ENCODE measurements around the gene CIAPIN1. TPM values are rescaled to one million over a fixed set of nuclear protein-coding genes. Genes with fewer than 3 reads are reported as not detected.

Gene CIAPIN1
- total RNA-seq, 1 experiment from 2014 or later: 82.8 TPM

DNA sequence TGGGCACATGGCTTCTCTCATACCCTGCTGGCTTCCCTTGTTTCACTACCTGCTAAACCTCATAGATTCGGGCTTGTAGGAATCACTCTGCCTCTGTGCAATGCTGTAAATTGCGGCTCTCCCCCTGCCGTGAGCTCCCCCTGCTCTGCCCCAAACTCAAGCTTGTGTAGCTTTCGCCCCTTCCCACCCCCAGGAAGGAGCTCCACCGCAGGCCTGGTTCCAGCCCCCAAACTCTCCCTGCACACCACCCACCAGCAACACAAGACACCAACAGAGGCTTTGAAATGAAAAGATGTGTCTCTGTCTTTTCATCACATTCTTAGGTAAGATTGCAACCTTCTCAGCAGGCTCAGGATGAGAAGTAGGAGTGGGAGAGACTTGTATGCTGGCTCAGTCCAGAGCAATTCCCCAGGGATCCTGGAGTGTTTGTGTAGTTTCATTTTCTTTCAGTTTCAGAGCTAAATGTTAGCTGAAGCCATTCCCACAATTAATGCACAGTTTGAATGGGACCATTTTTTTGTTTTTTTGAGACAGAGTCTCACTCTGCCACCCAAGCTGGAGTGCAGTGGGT, 60.7 kb downstream of the CIAPIN1 start:
- H3K23me2 ChIP-seq (ENCODE audit: insufficient read length, low read depth, low read length, poor library complexity, severe bottlenecking): no peaks in the 10 kb centered on the region
- no peak overlapping the region for H4K5ac ChIP-seq (ENCODE audit: insufficient read length, low read depth, low read length)
- H3K27ac ChIP-seq (ENCODE audit: insufficient read length, low read depth, low read length): no peak overlapping the region
- peaks cover 2 to 5% of the 10 kb centered on the region in 2 experiments; a peak in 2 of 5 replicates for H3K9me3 Mint-ChIP-seq
- no peak overlapping the region for H3K9ac ChIP-seq (ENCODE audit: extremely low read depth, insufficient read length, low read length)
- H2AFZ ChIP-seq (ENCODE audit: low read length): no peak overlapping the region
- 0 out of 2 replicates have a peak, but pooled peaks cover 2% of the 10 kb centered on the region for H3K4me1 ChIP-seq (ENCODE audit: insufficient read depth, low read length)
- H2BK12ac ChIP-seq (ENCODE audit: insufficient read length, low read depth, low read length): no peak overlapping the region
- TF ChIP-seq, protein P1, sequence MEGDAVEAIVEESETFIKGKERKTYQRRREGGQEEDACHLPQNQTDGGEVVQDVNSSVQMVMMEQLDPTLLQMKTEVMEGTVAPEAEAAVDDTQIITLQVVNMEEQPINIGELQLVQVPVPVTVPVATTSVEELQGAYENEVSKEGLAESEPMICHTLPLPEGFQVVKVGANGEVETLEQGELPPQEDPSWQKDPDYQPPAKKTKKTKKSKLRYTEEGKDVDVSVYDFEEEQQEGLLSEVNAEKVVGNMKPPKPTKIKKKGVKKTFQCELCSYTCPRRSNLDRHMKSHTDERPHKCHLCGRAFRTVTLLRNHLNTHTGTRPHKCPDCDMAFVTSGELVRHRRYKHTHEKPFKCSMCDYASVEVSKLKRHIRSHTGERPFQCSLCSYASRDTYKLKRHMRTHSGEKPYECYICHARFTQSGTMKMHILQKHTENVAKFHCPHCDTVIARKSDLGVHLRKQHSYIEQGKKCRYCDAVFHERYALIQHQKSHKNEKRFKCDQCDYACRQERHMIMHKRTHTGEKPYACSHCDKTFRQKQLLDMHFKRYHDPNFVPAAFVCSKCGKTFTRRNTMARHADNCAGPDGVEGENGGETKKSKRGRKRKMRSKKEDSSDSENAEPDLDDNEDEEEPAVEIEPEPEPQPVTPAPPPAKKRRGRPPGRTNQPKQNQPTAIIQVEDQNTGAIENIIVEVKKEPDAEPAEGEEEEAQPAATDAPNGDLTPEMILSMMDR (conservative IDR thresholded peaks at IDR 0.05): no peak
- no peak overlapping the region for H3K14ac ChIP-seq (ENCODE audit: insufficient read depth, low read length)
- H3K79me2 ChIP-seq (ENCODE audit: insufficient read depth, low read length): no peaks in the 10 kb centered on the region
- H2BK120ac ChIP-seq (ENCODE audit: low read depth, low read length, poor library complexity, severe bottlenecking): no peak overlapping the region
- no peak overlapping the region for H3K4me2 ChIP-seq (ENCODE audit: insufficient read depth, insufficient read length, low read length)
- H4K91ac ChIP-seq (ENCODE audit: insufficient read length, low read depth, low read length): no peak overlapping the region
- H3K79me1 ChIP-seq (ENCODE audit: insufficient read depth, low read depth, low read length, poor library complexity, severe bottlenecking): no peaks in the 10 kb centered on the region
- no peak overlapping the region for H3T11ph ChIP-seq (ENCODE audit: low read length)
- H3K4me3 Mint-ChIP-seq: no peak overlapping the region
- no peaks in the 10 kb centered on the region for H3K9me3 ChIP-seq (ENCODE audit: control insufficient read depth, low read depth, low read length)
- no peak overlapping the region for H3K23ac ChIP-seq (ENCODE audit: insufficient read length, low read depth, low read length)
- peak overlapping the region in 2 of 3 experiments; percentile 46 to 76; a peak in 2 of 7 replicates for H3K27ac Mint-ChIP-seq
- no peak overlapping the region for H2BK5ac ChIP-seq (ENCODE audit: insufficient read length, low read length)
- no peaks in the 10 kb centered on the region for H3K36me3 Mint-ChIP-seq (ENCODE audit: insufficient read depth in 1 of 3, low read depth in 3 of 3)
- no peak overlapping the region for H2AK5ac ChIP-seq (ENCODE audit: insufficient read length, low read length)
- H3K56ac ChIP-seq (ENCODE audit: insufficient read length, low read depth, low read length): no peak overlapping the region
- H3K4me1 Mint-ChIP-seq: peaks cover 5 to 18% of the 10 kb centered on the region in 2 experiments
- H2BK20ac ChIP-seq (ENCODE audit: low read depth, low read length, poor library complexity, severe bottlenecking): no peak overlapping the region
- no peaks in the 10 kb centered on the region for H4K20me1 ChIP-seq (ENCODE audit: control insufficient read depth, insufficient read depth, insufficient read length)
- DNase-seq: no peak
- no CpG with 5 or more reads among the region's 5 CpGs for WGBS (ENCODE audit: extremely low coverage, insufficient read length, low lambda C conversion rate)
- no peak overlapping the region for H4K8ac ChIP-seq (replicated peaks; ENCODE audit: insufficient read length, low read depth, low read length)
- H2BK15ac ChIP-seq (ENCODE audit: low read depth, low read length): no peak overlapping the region
- no peak overlapping the region for H3K18ac ChIP-seq (ENCODE audit: insufficient read length, low read depth, low read length)
- no peak overlapping the region for H3K4ac ChIP-seq (ENCODE audit: low read depth, low read length)
- H3K27me3 ChIP-seq (ENCODE audit: insufficient read depth, low read length): no peaks in the 10 kb centered on the region
- peaks cover 6% of the 10 kb centered on the region for H3K27me3 Mint-ChIP-seq (ENCODE audit: low read depth)

Measured in H9 (cell line).